HL-60/S4 treated with retinoic acid at 250 ng/mL for 4 days and 3 days (cell line): ENCODE results near the gene ERFL.

Experiments
- in situ Hi-C: fragments of 300-500 bp; cut with MboI; formaldehyde crosslinking; loops from 2 replicates; pipeline ENCODE4 v1.7.0; 2022; ENCODE audit warnings: low sequenced_read_pairs

The ERFL gene

GRCh38 chr19:41928221-41928683 is at the start of gene ERFL:
Gene ERFL (minus strand): TSS chr19:41928449. CDS start chr19:41912919, 15,530 bp downstream.
- in situ Hi-C loops = no loop called here

DNA sequence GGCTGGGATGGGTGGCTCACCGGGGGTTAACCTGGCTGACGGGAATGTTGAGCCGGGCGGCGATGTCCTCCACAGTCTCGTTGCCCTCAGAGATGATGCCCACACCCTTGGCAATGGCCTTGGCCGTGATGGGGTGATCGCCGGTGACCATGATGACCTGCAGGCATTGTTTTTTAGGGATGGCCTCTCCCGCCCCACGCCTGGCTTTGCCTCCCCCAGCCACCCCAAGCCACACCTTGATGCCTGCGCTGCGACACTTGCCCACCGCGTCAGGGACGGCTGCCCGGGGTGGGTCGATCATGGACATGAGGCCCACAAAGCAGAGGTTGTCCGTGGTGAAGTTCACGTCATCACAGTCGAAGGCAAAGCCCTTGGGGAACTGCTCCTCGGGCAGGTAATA is 49.7 kb upstream of the ERFL start:
- in situ Hi-C loops = no loop called here

GRCh38 chr19:41974652-41975051 is 46.4 kb upstream of the ERFL start:
- in situ Hi-C loops = no loop called here

GRCh38 chr19:41971363-41971762 is 43.1 kb upstream of the ERFL start:
- in situ Hi-C loops = no loop called here

GRCh38 chr19:41969772-41970458 is 41.7 kb upstream of the ERFL start:
- in situ Hi-C loops = no loop called here

GRCh38 chr19:41968751-41969595 is 40.7 kb upstream of the ERFL start:
- in situ Hi-C loops = no loop called here

- in situ Hi-C loops = no loop called here
Measured at GRCh38 chr19:41967054-41967783, 39.0 kb upstream of the ERFL start.

- in situ Hi-C loops = no loop called here
Measured at GRCh38 chr19:41965106-41965505, 36.9 kb upstream of the ERFL start.

- in situ Hi-C loops = no loop called here
Measured at GRCh38 chr19:41960973-41961372, 32.7 kb upstream of the ERFL start.

DNA sequence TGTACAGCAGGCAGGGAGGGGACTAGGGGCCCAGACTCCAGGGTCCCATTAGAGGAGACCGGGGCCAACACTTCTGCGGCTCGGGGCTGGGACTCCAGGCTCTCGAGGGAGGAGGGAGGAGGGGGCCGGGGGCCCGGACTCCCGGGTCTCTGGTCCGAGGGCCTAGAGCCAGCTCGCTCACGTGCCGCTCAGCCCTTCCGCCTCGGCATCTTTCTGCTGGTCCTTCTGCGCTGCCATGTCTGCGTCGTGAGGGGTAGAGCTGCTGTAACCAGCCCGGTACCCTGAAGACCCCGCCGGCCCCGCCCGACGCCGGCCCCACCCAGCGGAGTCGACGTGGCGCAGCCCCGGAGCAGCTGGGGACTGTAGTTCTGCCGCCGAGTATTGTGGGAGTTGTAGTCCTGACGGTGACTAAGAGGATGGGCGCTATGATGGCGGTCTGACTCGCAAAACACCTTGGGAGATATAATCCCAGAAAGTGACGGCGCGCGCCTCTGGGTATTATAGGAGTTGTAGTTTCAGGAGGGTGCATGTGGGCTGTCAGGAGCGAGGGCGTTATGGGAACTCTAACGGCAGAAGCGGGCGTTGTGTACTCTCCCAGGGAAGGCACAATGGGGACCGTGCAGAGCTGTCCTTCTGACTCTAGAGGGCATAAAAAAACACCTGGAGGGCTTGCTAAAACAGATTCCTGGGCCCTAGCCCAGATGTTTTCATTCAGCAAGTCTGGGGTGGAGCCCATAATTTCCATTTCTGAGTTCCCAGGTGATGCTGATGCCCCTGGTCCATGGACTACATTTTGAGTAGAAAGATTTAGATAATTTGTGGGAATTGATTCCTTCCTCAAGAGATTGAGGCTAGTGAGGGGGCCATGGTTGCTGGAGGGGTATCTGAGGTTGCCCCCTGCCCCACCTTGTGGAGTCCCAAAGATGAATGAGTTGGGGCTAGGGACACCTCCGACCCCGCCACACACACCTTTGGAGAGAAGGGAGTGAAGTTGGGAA is 31.1 kb upstream of the ERFL start, which contains the start of gene RABAC1:
RABAC1 (minus strand) TSS at position 266 of the 998 bp plus-strand sequence; CDS start at position 237, 29 bp downstream.
- in situ Hi-C loops = no loop called here

DNA sequence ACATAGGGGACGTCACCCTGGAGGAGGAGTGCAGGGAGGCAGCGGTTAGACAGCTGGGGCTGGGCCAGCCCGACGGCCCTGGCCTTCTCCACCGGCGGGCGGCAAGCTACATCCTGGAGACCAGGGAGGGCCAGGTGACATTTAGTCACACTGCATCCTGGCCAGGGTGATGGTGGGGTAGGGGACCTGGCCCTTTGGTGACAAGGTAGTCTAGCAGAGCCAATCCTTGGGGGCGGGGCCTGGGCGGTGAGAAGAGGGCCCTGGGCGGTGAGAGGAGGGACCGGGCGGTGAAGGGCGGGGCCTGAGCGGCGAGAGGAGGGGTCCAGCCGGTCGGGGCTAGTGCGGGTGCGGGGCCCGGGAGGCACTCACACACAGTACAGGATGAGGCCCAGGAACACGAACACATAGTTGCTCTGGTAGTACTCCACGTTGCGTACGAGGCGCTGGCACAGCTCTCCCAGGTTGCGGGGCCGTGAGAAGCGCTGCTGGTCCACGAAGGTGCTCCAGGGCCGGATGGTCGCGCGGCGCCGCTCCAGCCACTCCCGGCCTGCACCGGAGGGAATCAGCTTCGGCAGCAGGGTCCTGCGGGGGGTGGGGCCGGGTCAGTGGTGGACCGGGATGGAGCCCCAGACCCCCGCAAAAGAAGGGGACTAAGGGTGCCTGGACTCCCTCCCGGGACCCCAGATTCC is 30.3 kb upstream of the ERFL start:
- in situ Hi-C loops = no loop called here

- in situ Hi-C loops = no loop called here
Measured at GRCh38 chr19:41957838-41958366, 29.7 kb upstream of the ERFL start.

- in situ Hi-C loops = no loop called here
Measured at GRCh38 chr19:41957161-41957837, 29.1 kb upstream of the ERFL start.

DNA sequence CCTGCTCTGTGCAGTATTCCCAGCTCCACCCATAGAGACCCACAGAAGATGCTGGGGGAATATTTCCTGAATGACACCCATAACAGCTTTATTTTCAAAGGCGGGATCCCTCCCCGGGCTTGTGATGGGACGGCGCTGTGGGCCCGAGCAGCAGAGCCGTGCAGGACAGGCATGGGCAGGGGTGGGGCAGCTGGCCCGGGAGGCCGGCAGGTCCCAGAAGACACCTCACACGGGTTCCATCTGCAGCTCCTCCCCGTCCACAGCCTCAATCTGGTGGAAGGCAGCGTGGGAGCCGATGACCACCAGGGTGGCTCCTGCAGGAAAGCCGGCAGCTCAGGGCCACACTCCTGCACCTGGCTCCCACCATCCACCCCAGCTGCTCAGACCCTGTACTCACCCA is 28.4 kb upstream of the ERFL start:
- in situ Hi-C loops = no loop called here

GRCh38 chr19:41955521-41955920 is 27.3 kb upstream of the ERFL start:
- in situ Hi-C loops = no loop called here

- in situ Hi-C loops = no loop called here
Measured at GRCh38 chr19:41951686-41952172, 23.5 kb upstream of the ERFL start.

- in situ Hi-C loops = no loop called here
Measured at GRCh38 chr19:41947091-41947490, 18.8 kb upstream of the ERFL start.

DNA sequence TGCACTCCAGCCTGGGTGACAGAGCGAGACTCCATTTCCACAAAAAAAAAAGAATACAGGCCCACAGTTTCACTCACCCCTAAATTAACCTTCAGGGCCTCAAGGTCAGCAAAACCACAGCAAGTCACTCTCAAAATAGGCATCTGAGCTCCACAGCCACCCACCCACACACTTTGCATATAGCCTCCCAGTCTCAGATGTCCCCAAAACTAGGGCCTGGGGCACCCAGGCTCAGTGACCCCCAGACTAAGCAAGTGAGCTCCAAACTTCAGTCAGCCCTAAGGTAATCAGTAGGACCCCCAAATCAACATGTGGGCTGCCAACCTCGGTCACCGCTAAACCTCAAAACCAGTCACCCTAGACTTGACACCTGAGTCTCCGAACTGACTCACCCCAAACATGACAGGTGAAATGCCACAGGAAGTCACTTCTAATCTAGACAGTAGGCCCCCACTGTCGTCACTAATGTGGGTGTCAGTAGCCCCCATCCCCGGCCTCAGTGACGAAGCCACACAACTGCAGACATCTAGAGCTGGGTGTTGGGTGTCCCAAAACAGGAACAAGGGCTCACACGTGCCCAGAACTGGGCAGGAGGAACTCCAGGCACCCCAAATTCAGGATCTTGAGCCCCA is 17.0 kb upstream of the ERFL start:
- in situ Hi-C loops = no loop called here
